Measurements from ENCODE around the gene DCX. TPM values are rescaled to one million over a fixed set of nuclear protein-coding genes. Genes with fewer than 3 reads are reported as not detected.

The DCX gene
- total and polyA plus RNA-seq, 2 donors (not counting 1 experiment from before 2014, with no cell fraction given), result not detected

GRCh38 chrX:111447298-111447697, 35.3 kb upstream of the DCX start:
- no peaks in the 10 kb centered on the region for H3K4me1 ChIP-seq (ENCODE audit: control insufficient read depth in 2 of 2, insufficient read depth in 2 of 2, low read length in 2 of 2)
- no peaks in the 10 kb centered on the region for H3K36me3 ChIP-seq (replicated peaks in 1 of 2; ENCODE audit: control extremely low read depth in 1 of 2, control insufficient read depth in 1 of 2, extremely low read depth in 1 of 2, insufficient read depth in 2 of 2, low read length in 1 of 2)
- H3K4me1 Mint-ChIP-seq, result no peaks in the 10 kb centered on the region
- no peaks in the 10 kb centered on the region for H4K20me1 ChIP-seq (ENCODE audit: control insufficient read depth, insufficient read depth, low read length, poor library complexity, severe bottlenecking)
- no CpG with 5 or more reads among the region's 3 CpGs for WGBS (ENCODE audit: insufficient coverage)
- no peaks in the 10 kb centered on the region for H3K27me3 ChIP-seq (replicated peaks in 1 of 4; ENCODE audit: control extremely low read depth in 1 of 4, control insufficient read depth in 3 of 4, insufficient read depth in 4 of 4, low read length in 3 of 4)
- no peaks in the 10 kb centered on the region for H3K79me2 ChIP-seq (ENCODE audit: control insufficient read depth, insufficient read depth, low read length)
- H3K4me3 Mint-ChIP-seq, result no peak overlapping the region
- H3K9me3 Mint-ChIP-seq (ENCODE audit: insufficient read depth), result no peaks in the 10 kb centered on the region
- ChIA-PET POLR2A (no interaction called here), CTCF (no interaction called here)
- TF ChIP-seq EZH2 (IDR thresholded peaks at IDR 0.05; ENCODE audit: borderline replicate concordance, insufficient read depth, low read depth, low read length, poor library complexity, severe bottlenecking), result no peak
- TF ChIP-seq CTCF (IDR thresholded peaks at IDR 0.05), result peak; percentile 15
- intact Hi-C loops (cut with micrococcal nuclease), result no loop called here
- no peaks in the 10 kb centered on the region for H3K9me3 ChIP-seq (ENCODE audit: control extremely low read depth in 1 of 3, control insufficient read depth in 2 of 3, insufficient read depth in 1 of 3, low read length in 2 of 3)
- DNase-seq (peak; percentile 2), ATAC-seq (ENCODE audit: low read depth) (no peak)
- H2AFZ ChIP-seq (ENCODE audit: insufficient read depth, low read depth, low read length, poor library complexity, severe bottlenecking), result no peak overlapping the region
- H3K9ac ChIP-seq (ENCODE audit: low read length), result no peak overlapping the region
- no peak overlapping the region for H3K27ac ChIP-seq (ENCODE audit: low read length in 2 of 2)
- H3K4me3 ChIP-seq (ENCODE audit: control extremely low read depth in 1 of 5, extremely low read depth in 1 of 5, insufficient read depth in 1 of 5, low read depth in 2 of 5, low read length in 4 of 5), result no peak overlapping the region
- no peak overlapping the region for H3K4me2 ChIP-seq (replicated peaks; ENCODE audit: low read depth, low read length, poor library complexity, severe bottlenecking)
- no peak overlapping the region for H3K27ac Mint-ChIP-seq
- H3K27me3 Mint-ChIP-seq, result peaks cover 7% of the 10 kb centered on the region

- H3K4me1 Mint-ChIP-seq, result no peaks in the 10 kb centered on the region
- H3K4me3 Mint-ChIP-seq, result no peak overlapping the region
- Histone ChIP-seq H3K4me2 (replicated peaks; ENCODE audit: low read depth, low read length, poor library complexity, severe bottlenecking) (no peak overlapping the region), H3K27ac (ENCODE audit: low read length in 2 of 2) (no peak overlapping the region), H3K9me3 (ENCODE audit: control extremely low read depth in 1 of 3, control insufficient read depth in 2 of 3, insufficient read depth in 1 of 3, low read length in 2 of 3) (no peaks in the 10 kb centered on the region), H2AFZ (ENCODE audit: insufficient read depth, low read depth, low read length, poor library complexity, severe bottlenecking) (no peak overlapping the region), H3K4me1 (ENCODE audit: control insufficient read depth in 2 of 2, insufficient read depth in 2 of 2, low read length in 2 of 2) (no peaks in the 10 kb centered on the region), H3K36me3 (replicated peaks in 1 of 2; ENCODE audit: control extremely low read depth in 1 of 2, control insufficient read depth in 1 of 2, extremely low read depth in 1 of 2, insufficient read depth in 2 of 2, low read length in 1 of 2) (no peaks in the 10 kb centered on the region), H3K9ac (ENCODE audit: low read length) (no peak overlapping the region), H3K27me3 (replicated peaks in 1 of 4; ENCODE audit: control extremely low read depth in 1 of 4, control insufficient read depth in 3 of 4, insufficient read depth in 4 of 4, low read length in 3 of 4) (no peaks in the 10 kb centered on the region), H3K79me2 (ENCODE audit: control insufficient read depth, insufficient read depth, low read length) (no peaks in the 10 kb centered on the region), H4K20me1 (ENCODE audit: control insufficient read depth, insufficient read depth, low read length, poor library complexity, severe bottlenecking) (no peaks in the 10 kb centered on the region), H3K4me3 (ENCODE audit: control extremely low read depth in 1 of 5, extremely low read depth in 1 of 5, insufficient read depth in 1 of 5, low read depth in 2 of 5, low read length in 4 of 5) (no peak overlapping the region)
- intact Hi-C loops (cut with micrococcal nuclease), result no loop called here
- no peak for TF ChIP-seq EZH2 (IDR thresholded peaks at IDR 0.05; ENCODE audit: borderline replicate concordance, insufficient read depth, low read depth, low read length, poor library complexity, severe bottlenecking)
- TF ChIP-seq CTCF (IDR thresholded peaks at IDR 0.05), result peak; percentile 49
- CTCF ChIA-PET, result interaction anchor here (1.5 kb wide), 1 partner anchor 10 kb away, joined by 3 read pairs; no protein-coding TSS in a partner anchor
- POLR2A ChIA-PET, result no interaction called here
- no CpG with 5 or more reads among the region's 3 CpGs for WGBS (ENCODE audit: insufficient coverage)
- DNase-seq (peak; percentile 10), ATAC-seq (ENCODE audit: low read depth) (no peak)
- no peak overlapping the region for H3K27ac Mint-ChIP-seq
- no peaks in the 10 kb centered on the region for H3K9me3 Mint-ChIP-seq (ENCODE audit: insufficient read depth)
- peaks cover 7% of the 10 kb centered on the region for H3K27me3 Mint-ChIP-seq
Observed at GRCh38 chrX:111445485-111445884, 33.5 kb upstream of the DCX start.

All from B cell (primary cell).